Smooth muscle cell (in vitro differentiated cells): ENCODE data around the gene GPR158. TPM values are rescaled to one million over a fixed set of nuclear protein-coding genes. Genes with fewer than 3 reads are reported as not detected.
A peak's percentile ranks its signal among the peaks of the same experiment; 100 is the strongest.

Source experiments
- DNase-seq: peaks from one replicate; lab custom pipeline; 2025; ENCODE audit not compliant: unreplicated experiment; lab: John Stamatoyannopoulos, UW
- H2AFZ ChIP-seq: fragments of 200-600 bp; sonication (generic); 2 replicates; pipeline ENCODE4 v1.6.0; 2016; ENCODE audit warnings: antibody characterized with exemption, low read depth, mild to moderate bottlenecking
- H3F3A ChIP-seq: fragments of 200-600 bp; sonication (generic); 2 replicates; pipeline ENCODE4 v1.6.0; 2017; ENCODE audit warnings: antibody characterized with exemption, low read depth
- H3K27ac ChIP-seq: fragments of 200-600 bp; sonication (generic); 2 replicates; pipeline ENCODE4 v1.5.1; 2016; ENCODE audit warnings: low read depth, mild to moderate bottlenecking
- H3K27me3 ChIP-seq: fragments of 200-600 bp; sonication (generic); 2 replicates; pipeline ENCODE4 v1.6.1; 2016; ENCODE audit warnings: low read depth, mild to moderate bottlenecking
- H3K36me3 ChIP-seq: fragments of 200-600 bp; sonication (generic); 2 replicates; pipeline ENCODE4 v1.5.1; 2016; ENCODE audit warnings: low read depth
- H3K4me1 ChIP-seq: fragments of 200-600 bp; sonication (generic); 2 replicates; pipeline ENCODE4 v1.5.1; 2016; ENCODE audit warnings: low read depth
- H3K4me2 ChIP-seq: fragments of 200-600 bp; sonication (generic); 2 replicates; pipeline ENCODE4 v1.6.0; 2016; ENCODE audit warnings: mild to moderate bottlenecking
- H3K4me3 ChIP-seq: fragments of 200-600 bp; sonication (generic); 2 replicates; pipeline ENCODE4 v1.5.1; 2016; ENCODE audit warnings: mild to moderate bottlenecking
- H3K79me2 ChIP-seq: fragments of 200-600 bp; sonication (generic); 2 replicates; pipeline ENCODE4 v1.6.0; 2016; ENCODE audit warnings: low read depth, mild to moderate bottlenecking
- H3K9ac ChIP-seq: fragments of 200-600 bp; sonication (generic); 2 replicates; pipeline ENCODE4 v1.6.0; 2016; ENCODE audit warnings: low read depth
- H3K9me3 ChIP-seq: fragments of 200-600 bp; sonication (generic); replicated peaks from 2 replicates; pipeline ENCODE4 v1.5.1; 2016; ENCODE audit warnings: low read depth
- H4K20me1 ChIP-seq: fragments of 200-600 bp; sonication (generic); 2 replicates; pipeline ENCODE4 v1.6.0; 2016; ENCODE audit warnings: low read depth
- WGBS: methylation state at CpG from one replicate; pipeline ENCODE4 v1.1.7; 2016; ENCODE audit warnings: low lambda C conversion rate; 5-methylcytosine and 5-hydroxymethylcytosine counted together
- polyA plus RNA-seq: library from polyadenylated mRNA; unstranded; fragments of >200 nt; fragmentation: Nextera tagmentation; extraction: Ambion mirVana; gene quantifications from 2 replicates; pipeline ENCODE4 v1.2.1, GENCODE V29; 2016
- total RNA-seq: library from RNA; depleted of rRNA; stranded (reverse); fragments of >200 nt; gene quantifications from 2 replicates; pipeline ENCODE4 v1.2.3, GENCODE V29; 2014
- TF ChIP-seq, protein P1 (sequence below): fragments of 200-600 bp; sonication (generic); IDR thresholded peaks from 2 replicates; pipeline ENCODE4 v1.5.1; 2017; ENCODE audit warnings: borderline replicate concordance, mild to moderate bottlenecking, antibody characterized with exemption; ENCODE audit not compliant: insufficient read depth, poor library complexity, severe bottlenecking

The GPR158 gene
- total and polyA plus RNA-seq, 2 experiments from 2014 or later = 1.5 to 5.5 TPM

DNA sequence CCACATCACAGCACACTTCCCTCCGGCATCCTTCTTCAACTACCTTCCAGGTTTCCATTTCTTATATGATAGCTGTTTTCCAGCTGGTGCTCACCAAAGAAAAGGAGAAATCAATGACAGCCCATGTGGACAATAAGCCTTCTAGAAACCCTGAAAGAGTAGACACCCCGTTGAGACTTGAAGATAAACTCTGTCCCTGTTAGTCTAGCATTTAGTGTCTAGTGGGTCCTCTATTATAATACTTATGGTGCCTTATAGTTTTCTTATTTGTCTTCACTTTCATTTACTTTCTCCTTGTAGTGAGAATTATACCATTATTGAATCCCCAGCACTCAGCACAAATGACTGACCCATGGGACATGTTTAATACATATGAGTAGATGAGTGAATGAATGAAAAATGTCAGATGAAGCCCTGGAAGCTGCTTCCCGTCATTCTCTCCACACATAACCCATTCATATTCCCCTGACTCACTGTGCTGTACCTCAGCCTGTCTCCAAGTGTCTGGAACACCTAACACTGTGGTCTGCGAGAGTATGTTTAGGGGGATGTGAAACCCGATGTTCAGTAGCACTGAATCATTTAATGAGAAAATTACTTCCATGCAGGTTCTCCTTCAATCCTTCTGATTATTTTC lies 377.6 kb downstream of the GPR158 start:
- TF ChIP-seq, protein P1, sequence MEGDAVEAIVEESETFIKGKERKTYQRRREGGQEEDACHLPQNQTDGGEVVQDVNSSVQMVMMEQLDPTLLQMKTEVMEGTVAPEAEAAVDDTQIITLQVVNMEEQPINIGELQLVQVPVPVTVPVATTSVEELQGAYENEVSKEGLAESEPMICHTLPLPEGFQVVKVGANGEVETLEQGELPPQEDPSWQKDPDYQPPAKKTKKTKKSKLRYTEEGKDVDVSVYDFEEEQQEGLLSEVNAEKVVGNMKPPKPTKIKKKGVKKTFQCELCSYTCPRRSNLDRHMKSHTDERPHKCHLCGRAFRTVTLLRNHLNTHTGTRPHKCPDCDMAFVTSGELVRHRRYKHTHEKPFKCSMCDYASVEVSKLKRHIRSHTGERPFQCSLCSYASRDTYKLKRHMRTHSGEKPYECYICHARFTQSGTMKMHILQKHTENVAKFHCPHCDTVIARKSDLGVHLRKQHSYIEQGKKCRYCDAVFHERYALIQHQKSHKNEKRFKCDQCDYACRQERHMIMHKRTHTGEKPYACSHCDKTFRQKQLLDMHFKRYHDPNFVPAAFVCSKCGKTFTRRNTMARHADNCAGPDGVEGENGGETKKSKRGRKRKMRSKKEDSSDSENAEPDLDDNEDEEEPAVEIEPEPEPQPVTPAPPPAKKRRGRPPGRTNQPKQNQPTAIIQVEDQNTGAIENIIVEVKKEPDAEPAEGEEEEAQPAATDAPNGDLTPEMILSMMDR = no peak
- no peak overlapping the region for H2AFZ ChIP-seq
- no peak overlapping the region for H3K4me3 ChIP-seq
- H3F3A ChIP-seq = peaks cover 7% of the 10 kb centered on the region
- no peaks in the 10 kb centered on the region for H3K9me3 ChIP-seq
- no peak for DNase-seq
- no peaks in the 10 kb centered on the region for H3K27me3 ChIP-seq
- H4K20me1 ChIP-seq = no peaks in the 10 kb centered on the region
- H3K36me3 ChIP-seq = no peaks in the 10 kb centered on the region
- no peak overlapping the region for H3K9ac ChIP-seq
- 85% methylated on average over 5 of the region's 5 CpGs for WGBS
- H3K79me2 ChIP-seq = no peaks in the 10 kb centered on the region
- peak overlapping the region; percentile 17 for H3K4me2 ChIP-seq
- peak overlapping the region; percentile 39 for H3K27ac ChIP-seq
- peaks cover 14% of the 10 kb centered on the region for H3K4me1 ChIP-seq

- Histone ChIP-seq H2AFZ (peak overlapping the region; percentile 30), H3K9ac (no peak overlapping the region), H3K27ac (peak overlapping the region; percentile 86), H3K4me1 (peaks cover 10% of the 10 kb centered on the region), H3K4me3 (no peak overlapping the region), H4K20me1 (no peaks in the 10 kb centered on the region), H3F3A (peaks cover 9% of the 10 kb centered on the region), H3K36me3 (no peaks in the 10 kb centered on the region), H3K9me3 (no peaks in the 10 kb centered on the region), H3K79me2 (no peaks in the 10 kb centered on the region), H3K4me2 (peak overlapping the region; percentile 72), H3K27me3 (no peaks in the 10 kb centered on the region)
- TF ChIP-seq, protein P1 = no peak
- 81% methylated on average over 5 of the region's 5 CpGs for WGBS
- DNase-seq = no peak
Measured at GRCh38 chr10:25555865-25556264, 381.1 kb downstream of the GPR158 start.

GRCh38 chr10:25556457-25556856 lies 381.7 kb downstream of the GPR158 start:
- TF ChIP-seq, protein P1 = no peak
- Histone ChIP-seq H3K27ac (peak overlapping the region; percentile 86), H3K9ac (no peak overlapping the region), H3K36me3 (no peaks in the 10 kb centered on the region), H3K79me2 (no peaks in the 10 kb centered on the region), H3K4me2 (peak overlapping the region; percentile 72), H2AFZ (peak overlapping the region; percentile 75), H4K20me1 (no peaks in the 10 kb centered on the region), H3K4me3 (no peak overlapping the region), H3K27me3 (no peaks in the 10 kb centered on the region), H3K4me1 (peaks cover 9% of the 10 kb centered on the region), H3F3A (peaks cover 9% of the 10 kb centered on the region), H3K9me3 (no peaks in the 10 kb centered on the region)
- WGBS = 16% methylated on average over 5 of the region's 5 CpGs
- DNase-seq = no peak

DNA sequence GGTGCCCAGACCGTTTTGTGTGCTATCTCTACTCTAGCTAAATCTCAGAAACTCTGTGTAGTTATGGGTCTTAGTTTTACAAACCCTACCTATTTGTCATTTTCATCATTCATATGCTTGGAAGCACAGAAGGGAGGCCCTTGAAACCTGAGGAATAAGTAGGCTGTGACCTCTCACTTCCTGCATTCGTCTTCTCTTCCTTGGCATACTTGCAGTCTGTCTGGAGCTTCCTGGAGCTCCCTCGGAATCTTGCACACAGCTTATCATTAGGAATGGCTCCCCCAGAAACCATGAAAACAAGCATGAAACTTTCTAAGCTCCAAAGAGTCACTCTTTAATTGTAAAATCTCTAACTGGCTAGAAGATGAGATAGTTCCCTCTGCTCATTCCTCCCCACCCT lies 382.3 kb downstream of the GPR158 start:
- TF ChIP-seq, protein P1 = no peak
- Histone ChIP-seq H3K9ac (no peak overlapping the region), H3K27me3 (no peaks in the 10 kb centered on the region), H4K20me1 (no peaks in the 10 kb centered on the region), H3K36me3 (no peaks in the 10 kb centered on the region), H3K4me3 (no peak overlapping the region), H3K4me1 (peaks cover 2% of the 10 kb centered on the region), H2AFZ (peak overlapping the region; percentile 75), H3K4me2 (peak overlapping the region; percentile 72), H3F3A (peaks cover 9% of the 10 kb centered on the region), H3K79me2 (no peaks in the 10 kb centered on the region), H3K27ac (peak overlapping the region; percentile 86), H3K9me3 (no peaks in the 10 kb centered on the region)
- DNase-seq = no peak
- WGBS = 39% methylated on average over 3 of the region's 3 CpGs
